ENCODE results near the gene BACE2. TPM values are rescaled to one million over a fixed set of nuclear protein-coding genes. Genes with fewer than 3 reads are reported as not detected.

The BACE2 gene
- total RNA-seq, 2 donors from 2014 or later, result 9.1 to 16.7 TPM

DNA sequence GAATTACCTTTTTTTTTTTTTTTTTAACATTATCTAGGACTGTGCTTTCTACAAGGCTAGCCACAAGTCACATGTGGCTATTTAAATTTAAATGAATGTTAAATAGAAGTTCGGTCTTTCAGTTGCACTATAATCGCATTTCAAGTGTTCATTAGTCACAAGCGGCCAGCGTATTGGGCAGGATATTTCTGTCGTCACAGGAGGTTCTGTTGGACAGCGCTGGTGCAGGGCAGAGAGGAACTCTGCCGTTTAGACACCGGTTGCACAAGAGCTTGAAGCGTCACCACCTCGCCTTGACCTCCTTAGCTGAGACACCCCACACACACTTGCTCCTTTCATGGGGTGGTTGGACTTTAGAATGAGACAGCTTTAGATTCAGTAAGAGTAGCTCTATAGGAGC is 64.1 kb downstream of the BACE2 start:
- no peak overlapping the region for H3K9ac ChIP-seq (ENCODE audit: extremely low read depth, low read length, poor library complexity, severe bottlenecking)
- H3K4me1 Mint-ChIP-seq, result no peaks in the 10 kb centered on the region
- WGBS, 2 experiments (ENCODE audit: insufficient coverage in 1 of 2, insufficient read length in 1 of 2), result 89 to 96% methylated on average over 6 to 10 of the region's 10 CpGs
- H3K36me3 ChIP-seq (ENCODE audit: control insufficient read depth, insufficient read depth, low read length), result no peaks in the 10 kb centered on the region
- H3K36me3 Mint-ChIP-seq (ENCODE audit: low read depth), result peaks cover 16% of the 10 kb centered on the region
- TF ChIP-seq, protein P1, sequence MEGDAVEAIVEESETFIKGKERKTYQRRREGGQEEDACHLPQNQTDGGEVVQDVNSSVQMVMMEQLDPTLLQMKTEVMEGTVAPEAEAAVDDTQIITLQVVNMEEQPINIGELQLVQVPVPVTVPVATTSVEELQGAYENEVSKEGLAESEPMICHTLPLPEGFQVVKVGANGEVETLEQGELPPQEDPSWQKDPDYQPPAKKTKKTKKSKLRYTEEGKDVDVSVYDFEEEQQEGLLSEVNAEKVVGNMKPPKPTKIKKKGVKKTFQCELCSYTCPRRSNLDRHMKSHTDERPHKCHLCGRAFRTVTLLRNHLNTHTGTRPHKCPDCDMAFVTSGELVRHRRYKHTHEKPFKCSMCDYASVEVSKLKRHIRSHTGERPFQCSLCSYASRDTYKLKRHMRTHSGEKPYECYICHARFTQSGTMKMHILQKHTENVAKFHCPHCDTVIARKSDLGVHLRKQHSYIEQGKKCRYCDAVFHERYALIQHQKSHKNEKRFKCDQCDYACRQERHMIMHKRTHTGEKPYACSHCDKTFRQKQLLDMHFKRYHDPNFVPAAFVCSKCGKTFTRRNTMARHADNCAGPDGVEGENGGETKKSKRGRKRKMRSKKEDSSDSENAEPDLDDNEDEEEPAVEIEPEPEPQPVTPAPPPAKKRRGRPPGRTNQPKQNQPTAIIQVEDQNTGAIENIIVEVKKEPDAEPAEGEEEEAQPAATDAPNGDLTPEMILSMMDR (conservative IDR thresholded peaks at IDR 0.05), result no peak
- no peaks in the 10 kb centered on the region for H3K27me3 ChIP-seq (ENCODE audit: control insufficient read depth, insufficient read depth, low read length, poor library complexity, severe bottlenecking)
- H3K27ac ChIP-seq (ENCODE audit: low read depth, low read length), result no peak overlapping the region
- H3K4me3 Mint-ChIP-seq, result no peak overlapping the region
- H3K9me3 ChIP-seq (ENCODE audit: control insufficient read depth, low read length), result no peaks in the 10 kb centered on the region
- no peak overlapping the region for H3K4me3 ChIP-seq (ENCODE audit: low read length)
- no peak for DNase-seq
- H3K27ac Mint-ChIP-seq, result no peak overlapping the region
- no peaks in the 10 kb centered on the region for H3K27me3 Mint-ChIP-seq (ENCODE audit: insufficient read depth)
- no peaks in the 10 kb centered on the region for H3K4me1 ChIP-seq (ENCODE audit: control insufficient read depth, insufficient read depth, low read length)
- no peaks in the 10 kb centered on the region for H3K9me3 Mint-ChIP-seq

DNA sequence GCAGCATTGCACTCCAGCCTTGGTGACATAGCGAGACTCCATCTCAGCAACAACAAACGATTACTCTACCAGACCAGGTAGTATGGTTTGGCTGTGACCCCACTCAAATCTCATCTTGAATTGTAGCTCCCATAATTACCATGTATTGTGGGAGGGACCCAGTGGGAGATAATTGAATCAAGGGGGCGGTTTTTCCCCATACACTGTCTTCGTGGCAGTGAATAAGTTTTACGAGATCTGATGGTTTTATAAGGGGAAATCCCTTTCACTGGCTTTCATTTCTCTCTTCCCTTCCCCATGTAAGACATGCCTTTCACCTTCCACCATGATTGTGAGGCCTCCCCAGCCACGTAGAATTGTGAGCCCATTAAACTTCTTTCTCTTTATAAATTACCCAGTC is 66.0 kb downstream of the BACE2 start:
- H3K27me3 ChIP-seq (ENCODE audit: control insufficient read depth, insufficient read depth, low read length, poor library complexity, severe bottlenecking), result no peaks in the 10 kb centered on the region
- DNase-seq, result no peak
- H3K4me1 Mint-ChIP-seq, result no peaks in the 10 kb centered on the region
- H3K36me3 Mint-ChIP-seq (ENCODE audit: low read depth), result peaks cover 8% of the 10 kb centered on the region
- H3K9me3 Mint-ChIP-seq, result peaks cover 2% of the 10 kb centered on the region
- no peak overlapping the region for H3K27ac Mint-ChIP-seq
- no peaks in the 10 kb centered on the region for H3K27me3 Mint-ChIP-seq (ENCODE audit: insufficient read depth)
- no peak overlapping the region for H3K4me3 ChIP-seq (ENCODE audit: low read length)
- TF ChIP-seq, protein P1 (conservative IDR thresholded peaks at IDR 0.05), result no peak
- H3K27ac ChIP-seq (ENCODE audit: low read depth, low read length), result no peak overlapping the region
- no peaks in the 10 kb centered on the region for H3K4me1 ChIP-seq (ENCODE audit: control insufficient read depth, insufficient read depth, low read length)
- H3K36me3 ChIP-seq (ENCODE audit: control insufficient read depth, insufficient read depth, low read length), result no peaks in the 10 kb centered on the region
- H3K4me3 Mint-ChIP-seq, result no peak overlapping the region
- H3K9me3 ChIP-seq (ENCODE audit: control insufficient read depth, low read length), result no peaks in the 10 kb centered on the region
- WGBS, 2 experiments (ENCODE audit: insufficient coverage in 1 of 2, insufficient read length in 1 of 2), result 92 to 100% methylated on average over 2 to 6 of the region's 6 CpGs
- H3K9ac ChIP-seq (ENCODE audit: extremely low read depth, low read length, poor library complexity, severe bottlenecking), result no peak overlapping the region

DNA sequence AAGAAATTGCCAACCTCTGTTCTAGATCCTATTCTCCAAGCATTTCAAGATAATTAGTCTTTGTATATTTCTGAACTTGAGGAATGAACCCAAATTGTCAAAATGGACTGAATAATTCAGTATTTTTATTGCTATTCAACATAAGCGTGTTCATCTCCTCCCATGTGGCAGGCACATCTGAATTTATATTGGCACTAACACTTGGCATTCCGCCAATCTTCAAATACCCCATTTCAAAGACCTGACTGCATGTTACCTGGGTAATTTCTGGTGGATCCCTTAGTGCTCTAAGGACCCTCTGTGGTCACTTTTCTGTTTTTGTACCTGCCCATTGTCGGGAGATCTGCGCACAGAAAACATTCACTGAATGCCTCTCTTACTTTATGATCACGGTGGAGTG is 66.6 kb downstream of the BACE2 start:
- Histone ChIP-seq H3K9me3 (ENCODE audit: control insufficient read depth, low read length) (no peaks in the 10 kb centered on the region), H3K9ac (ENCODE audit: extremely low read depth, low read length, poor library complexity, severe bottlenecking) (no peak overlapping the region), H3K27me3 (ENCODE audit: control insufficient read depth, insufficient read depth, low read length, poor library complexity, severe bottlenecking) (no peaks in the 10 kb centered on the region), H3K4me3 (ENCODE audit: low read length) (no peak overlapping the region), H3K27ac (ENCODE audit: low read depth, low read length) (no peak overlapping the region), H3K4me1 (ENCODE audit: control insufficient read depth, insufficient read depth, low read length) (no peaks in the 10 kb centered on the region), H3K36me3 (ENCODE audit: control insufficient read depth, insufficient read depth, low read length) (no peaks in the 10 kb centered on the region)
- 96 to 98% methylated on average over 4 to 5 of the region's 5 CpGs for WGBS, 2 experiments (ENCODE audit: insufficient coverage in 1 of 2, insufficient read length in 1 of 2)
- no peak for DNase-seq
- Mint-ChIP-seq H3K4me1 (no peaks in the 10 kb centered on the region), H3K27ac (no peak overlapping the region), H3K36me3 (ENCODE audit: low read depth) (peaks cover 8% of the 10 kb centered on the region), H3K4me3 (no peak overlapping the region), H3K9me3 (peaks cover 2% of the 10 kb centered on the region), H3K27me3 (ENCODE audit: insufficient read depth) (no peaks in the 10 kb centered on the region)
- TF ChIP-seq, protein P1 (conservative IDR thresholded peaks at IDR 0.05), result no peak

All from endodermal cell (in vitro differentiated cells).